Fibroblast of skin of back (primary cell): ENCODE results near the gene WASHC4.
"Not testable (repeated sequence)": the region's sequence is repeated elsewhere in the genome, so short reads cannot be mapped to it uniquely, and the experiment has no call there.

Source experiments
- DNase-seq: peaks from one replicate; pipeline ENCODE4 v3.0.0-alpha.2; 2013

WASHC4 gene

DNA sequence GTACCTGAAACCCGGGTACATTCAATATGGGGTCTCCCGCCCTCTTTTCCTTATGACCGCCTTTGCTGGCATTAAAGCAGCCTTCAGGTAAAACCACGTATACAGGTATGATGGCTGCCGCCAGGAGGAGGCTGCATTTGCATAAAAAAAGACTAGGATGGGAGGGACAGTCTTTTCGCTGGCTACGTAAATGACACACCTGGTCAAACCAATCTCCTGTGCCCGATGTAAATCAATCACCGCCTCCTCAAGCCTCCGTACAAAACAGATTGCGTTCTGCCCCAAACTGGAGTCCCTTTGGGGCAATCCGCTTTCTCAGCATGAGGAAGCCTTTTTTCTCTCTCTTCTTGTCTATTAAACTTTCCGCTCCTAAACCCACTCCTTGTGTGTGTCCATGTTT is 15.2 kb upstream of the WASHC4 start:
- DNase-seq, result no peak

DNA sequence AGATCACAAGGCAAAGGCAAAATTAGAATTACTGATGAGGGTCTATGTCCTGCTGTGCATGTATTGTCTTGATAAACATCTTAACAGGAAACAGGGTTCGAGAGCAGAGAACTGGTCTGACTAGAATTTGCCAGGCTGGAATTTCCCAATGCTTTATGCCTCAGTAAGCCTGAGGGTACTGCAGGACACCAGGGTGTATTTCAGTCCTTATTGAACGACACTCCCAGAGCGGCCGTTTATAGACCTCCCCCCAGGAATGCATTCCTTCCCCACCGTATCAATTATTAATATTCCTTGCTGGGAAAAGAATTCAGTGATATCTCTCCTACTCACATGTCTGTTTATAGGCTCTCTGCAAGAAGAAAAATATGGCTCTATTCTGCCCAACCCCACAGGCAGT is 12.2 kb upstream of the WASHC4 start:
- not testable (repeated sequence) for DNase-seq

DNA sequence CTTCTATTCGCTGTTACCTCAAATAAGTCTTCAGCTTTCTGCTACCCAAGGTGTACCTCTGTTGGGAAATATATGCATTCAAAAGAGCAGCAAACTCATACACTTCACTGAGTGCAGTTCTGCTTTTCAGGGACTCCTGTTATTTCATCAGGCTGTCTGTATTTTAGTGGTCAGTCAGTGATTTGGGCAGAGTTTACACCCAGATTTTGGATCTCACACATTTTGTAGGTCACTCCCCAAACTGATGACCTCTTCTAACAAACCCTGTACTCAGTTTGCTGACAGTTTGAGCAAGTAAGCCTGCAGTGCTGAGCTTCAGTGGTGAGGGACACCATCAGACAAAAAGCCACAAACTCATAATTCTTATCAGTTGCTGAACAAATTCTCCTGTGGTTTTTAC is 8.2 kb upstream of the WASHC4 start:
- DNase-seq, result no peak

DNA sequence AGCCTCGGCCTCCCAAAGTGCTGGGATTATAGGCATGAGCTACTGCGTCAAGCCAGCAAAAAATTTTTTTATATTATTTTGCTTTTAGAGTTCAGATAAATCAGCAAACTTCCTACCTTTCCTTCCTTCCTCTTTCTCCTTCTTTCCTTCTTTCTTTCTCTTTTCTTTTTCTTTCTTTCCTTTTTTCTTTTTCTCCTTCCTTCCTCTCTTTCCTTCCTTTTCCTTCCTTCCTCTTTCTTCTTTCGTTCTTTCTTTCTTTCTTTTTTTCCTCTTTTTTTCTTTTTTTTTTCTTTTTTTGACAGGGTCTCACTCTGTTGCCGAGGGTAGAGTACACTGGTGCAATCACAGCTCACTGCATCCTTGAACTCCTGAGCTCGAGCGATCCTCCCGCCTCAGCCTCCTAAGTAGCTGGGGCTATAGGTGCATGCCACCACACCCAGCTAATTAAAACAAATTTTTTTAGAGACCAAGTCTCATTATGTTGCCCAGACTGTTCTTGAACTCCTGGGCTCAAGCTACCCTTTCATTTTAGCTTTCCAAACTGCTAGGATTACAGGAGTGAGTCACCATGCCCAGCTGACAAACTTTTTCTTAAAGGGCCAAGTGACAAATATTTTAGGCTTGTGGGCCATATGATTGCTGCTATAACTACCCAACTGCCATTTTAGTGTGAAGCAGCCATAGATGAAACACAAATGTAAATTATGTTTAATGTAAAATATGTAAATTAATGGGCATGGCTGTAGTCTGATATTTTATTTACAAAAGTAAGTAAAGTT is 7.1 kb upstream of the WASHC4 start:
- DNase-seq, result peak; percentile 69

DNA sequence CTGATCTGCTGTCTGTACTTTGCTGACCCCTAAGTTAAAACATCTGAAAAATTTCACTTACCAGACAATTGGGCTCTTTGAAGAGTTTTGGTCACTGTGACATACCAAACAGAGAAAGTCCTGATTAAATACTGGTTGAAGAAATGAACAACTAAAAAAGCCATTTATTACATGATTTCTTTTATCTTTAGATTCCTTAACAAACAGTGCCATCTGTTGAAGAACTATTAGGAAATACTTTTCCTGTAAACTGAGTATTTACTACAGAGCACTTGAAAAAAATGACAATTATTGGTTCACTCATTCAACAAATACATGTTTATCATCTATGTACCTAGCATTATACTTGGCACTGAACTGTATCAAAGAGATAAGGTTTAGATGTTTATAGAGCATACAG is 6.5 kb upstream of the WASHC4 start:
- peak; percentile 25 for DNase-seq

DNA sequence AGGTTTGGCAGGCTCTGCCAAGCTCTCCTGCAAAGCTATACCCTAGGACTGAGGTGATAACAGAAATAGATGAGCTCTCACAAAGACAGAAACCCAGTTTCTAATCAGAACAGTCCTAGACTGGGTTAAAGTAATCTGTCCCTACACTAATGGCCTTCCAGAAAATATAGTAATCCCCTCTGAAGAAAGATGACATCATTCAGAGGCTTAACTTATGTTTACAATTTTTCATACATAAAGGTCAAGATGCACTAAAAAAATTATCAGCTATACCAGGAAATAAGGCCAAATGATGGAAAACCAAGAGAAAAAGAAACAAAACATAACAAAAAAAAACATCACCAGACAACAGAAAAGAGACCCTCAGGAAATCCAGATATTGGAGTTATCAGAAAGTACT is 4.9 kb upstream of the WASHC4 start:
- no peak for DNase-seq

DNA sequence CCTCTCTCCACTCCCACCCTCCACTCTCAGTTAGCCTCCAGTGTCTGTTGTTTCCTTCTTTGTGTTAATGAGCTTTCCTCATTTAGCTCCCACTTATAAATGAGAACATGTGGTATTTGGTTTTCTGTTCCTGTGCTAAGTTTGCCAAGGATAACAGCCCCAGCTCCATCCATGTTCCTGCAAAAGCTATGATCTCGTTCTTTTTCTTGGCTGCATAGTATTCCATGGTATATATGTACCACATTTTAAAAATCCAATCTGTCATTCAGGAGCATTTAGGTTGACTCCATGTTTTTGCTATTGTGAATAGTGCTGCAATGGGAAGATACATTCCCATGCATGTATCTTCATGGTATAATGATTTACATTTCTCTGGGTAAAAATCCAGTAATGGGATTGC is 2.8 kb upstream of the WASHC4 start:
- DNase-seq, result no peak

DNA sequence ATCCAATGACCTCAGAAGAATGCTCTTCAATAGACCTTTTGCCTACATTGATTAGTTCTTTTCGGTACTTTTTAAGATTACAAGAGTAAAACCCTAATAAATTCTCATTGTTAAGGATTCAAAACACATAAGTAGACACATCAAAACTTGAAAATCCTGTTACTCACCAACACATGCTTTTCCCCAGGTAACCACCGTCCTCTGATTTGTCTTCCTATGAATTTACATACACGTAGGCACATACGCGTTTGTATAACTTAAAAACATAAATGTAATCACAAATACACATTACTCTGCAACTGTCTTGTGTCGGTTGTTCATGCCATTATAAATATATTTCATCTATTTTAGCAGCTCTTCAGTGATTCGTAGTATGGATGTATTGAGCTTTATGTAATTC is 910 bp upstream of the WASHC4 start:
- no peak for DNase-seq

DNA sequence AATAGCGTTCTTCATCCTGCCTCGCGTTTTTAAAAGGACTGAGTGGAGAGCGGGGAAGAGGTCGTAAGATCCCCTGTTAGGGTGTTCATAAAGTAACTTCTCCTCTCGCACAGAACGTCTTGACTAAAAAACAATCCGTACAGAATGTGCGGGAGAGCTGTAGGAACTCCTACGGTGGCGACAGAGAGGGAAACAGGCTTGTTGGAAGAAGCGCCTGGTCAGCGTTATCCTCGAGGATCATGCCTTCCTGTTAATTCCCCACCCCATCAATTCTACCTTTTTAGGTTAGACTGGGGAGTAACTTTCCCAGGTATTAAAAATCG is 399 bp upstream of the WASHC4 start:
- DNase-seq, result no peak

DNA sequence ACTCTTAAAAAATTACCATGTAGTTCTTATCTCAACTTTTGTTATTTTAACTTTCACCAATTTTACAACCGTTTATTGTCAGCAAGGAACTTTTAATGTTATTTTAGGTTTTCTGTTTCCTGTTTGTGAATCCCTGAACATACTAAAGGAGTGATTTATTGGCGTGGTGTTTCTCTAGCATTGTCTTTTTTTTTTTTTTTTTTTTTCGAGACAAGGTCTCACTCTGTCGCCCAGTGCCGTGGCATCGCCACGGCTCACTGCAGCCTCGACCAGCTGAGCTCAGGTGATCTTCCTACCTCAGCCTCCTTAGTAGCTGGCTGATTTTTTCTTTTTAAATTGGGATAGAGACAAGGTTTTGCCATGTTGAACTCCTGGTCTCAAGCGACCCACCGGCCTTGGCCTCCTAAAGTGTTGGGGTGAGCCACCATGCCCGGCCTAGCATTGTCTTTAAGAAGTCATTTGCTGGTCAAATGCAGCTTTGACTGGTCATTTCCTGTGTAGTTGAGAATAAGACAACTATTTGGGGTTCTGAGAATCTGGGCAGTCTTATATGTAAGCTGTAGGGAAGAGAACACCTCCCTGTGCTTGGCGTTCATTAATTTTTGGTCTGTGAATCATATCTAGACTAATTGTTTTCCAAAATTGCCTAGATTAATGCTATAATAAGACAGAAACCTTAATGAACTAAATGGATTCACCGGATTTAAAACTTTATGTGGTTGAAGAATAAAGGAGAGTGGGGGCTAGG is 2.1 kb downstream of the WASHC4 start:
- DNase-seq, result peak; percentile 30

DNA sequence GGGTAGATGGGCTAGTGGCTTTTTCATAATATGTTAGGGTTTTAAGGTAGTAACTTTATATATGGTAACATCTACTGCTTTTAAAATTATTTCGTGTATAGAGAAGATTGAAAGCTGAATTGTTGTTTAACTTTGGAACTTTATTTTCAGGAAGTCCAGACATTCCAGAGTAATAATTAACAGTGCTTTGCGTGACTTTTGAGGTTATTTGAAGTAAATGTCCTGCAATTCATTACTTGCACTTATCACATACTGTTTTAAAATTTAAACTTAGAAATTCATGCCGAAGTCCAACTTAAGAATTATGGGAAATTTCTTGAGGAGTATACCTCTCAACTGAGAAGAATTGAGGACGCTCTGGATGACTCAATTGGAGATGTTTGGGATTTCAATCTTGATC is 3.3 kb downstream of the WASHC4 start:
- DNase-seq, result no peak

DNA sequence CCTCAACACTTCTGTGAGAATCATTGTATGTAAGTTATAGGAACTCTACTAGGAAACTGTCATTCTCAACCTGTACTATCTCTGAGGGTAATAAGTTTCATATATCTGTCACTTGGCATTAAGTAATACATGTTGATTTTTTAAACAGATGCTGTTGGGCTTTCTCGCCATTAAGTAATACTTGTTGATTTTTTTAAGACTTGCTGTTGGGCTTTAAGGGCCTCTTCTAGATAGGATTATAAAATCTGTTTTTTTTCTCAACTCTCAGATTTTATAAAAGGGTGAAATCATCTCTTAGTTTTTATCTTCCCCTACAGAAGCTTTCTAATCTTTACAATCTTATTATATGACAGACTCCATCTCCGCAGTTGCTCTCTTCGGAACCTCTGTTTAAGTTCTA is 5.6 kb downstream of the WASHC4 start:
- DNase-seq, result no peak

DNA sequence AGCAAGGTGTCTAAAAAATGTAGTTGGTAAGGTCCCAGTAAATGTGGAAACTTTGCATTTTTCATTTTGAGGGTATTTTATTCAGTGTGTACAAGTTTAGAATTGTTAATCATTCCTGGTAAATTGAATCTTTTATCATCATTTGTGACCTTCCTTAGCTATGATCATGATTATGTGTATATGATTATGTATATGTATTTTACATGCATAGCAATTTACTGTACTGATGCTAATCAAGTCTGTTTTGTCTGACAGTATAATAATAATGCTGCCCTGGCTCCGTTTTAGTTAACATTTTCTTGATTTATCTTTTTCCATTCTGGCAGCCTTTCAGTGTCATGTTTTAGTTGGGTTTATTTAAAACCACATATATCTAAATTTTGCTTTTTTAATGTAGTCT is 9.4 kb downstream of the WASHC4 start:
- DNase-seq, result no peak

DNA sequence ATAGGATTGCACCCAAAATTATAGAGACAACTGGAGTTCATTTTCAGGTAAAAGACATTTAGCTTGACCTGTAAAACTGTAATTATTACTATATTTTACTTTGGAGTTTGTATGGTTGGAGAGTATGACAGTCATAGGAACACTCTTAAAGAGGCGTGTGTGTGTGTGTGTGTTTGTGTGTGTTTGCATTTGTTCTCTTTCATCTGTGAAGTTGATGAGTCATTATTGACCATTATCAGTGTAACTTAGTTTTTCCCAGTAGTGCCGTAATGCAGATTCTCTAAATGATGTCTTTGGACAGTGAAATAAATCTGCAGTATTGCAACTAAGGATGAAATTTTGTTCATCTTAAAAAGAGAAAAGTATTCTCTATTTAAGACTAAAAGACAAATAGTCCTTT is 13.0 kb downstream of the WASHC4 start:
- no peak for DNase-seq

DNA sequence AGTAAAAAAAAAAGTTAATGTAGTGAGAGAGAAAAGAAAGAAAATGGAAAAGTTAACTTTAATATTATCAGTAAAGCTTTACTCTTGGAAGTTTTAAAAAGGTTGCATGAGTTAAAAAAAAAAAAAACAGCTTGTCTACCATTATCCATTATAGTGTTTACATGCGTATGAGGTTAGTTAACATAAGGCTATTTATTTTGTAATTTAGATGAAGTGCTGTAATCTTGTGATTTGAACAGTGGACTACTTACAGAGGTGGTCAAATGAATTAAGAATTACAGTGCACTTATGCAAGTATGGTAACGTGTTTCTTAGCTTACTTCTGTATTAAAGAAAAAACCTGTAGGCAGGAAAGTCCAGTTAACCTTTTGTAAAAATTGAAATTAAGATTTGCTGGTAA is 30.7 kb downstream of the WASHC4 start:
- no peak for DNase-seq

DNA sequence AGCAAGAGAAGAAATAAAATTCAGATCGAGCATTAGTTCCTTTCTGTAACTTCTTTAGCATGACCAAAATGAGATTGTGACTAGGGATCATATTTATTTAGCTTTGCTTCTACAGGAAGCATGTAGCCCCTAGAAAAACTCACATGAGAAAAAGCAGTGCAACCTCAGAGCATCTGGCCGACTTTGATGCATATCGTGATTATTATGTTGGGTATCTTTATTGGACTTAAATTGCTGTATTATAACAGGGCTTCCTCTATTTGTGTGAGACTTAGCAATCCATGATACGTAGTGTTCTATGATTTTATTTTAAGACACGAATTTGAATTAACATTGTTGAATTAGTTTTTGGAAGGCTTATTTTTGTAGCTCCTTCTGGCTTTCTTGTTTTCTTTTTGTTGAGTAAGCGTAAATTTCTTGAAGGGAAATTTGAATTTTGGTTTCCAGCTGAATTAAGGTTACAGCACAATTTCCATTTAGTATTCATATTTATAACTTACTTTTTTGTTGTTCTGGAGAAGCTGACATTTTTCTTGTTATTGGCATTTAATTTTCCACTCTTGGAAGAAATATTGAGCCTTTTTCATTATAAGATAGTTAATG is 33.9 kb downstream of the WASHC4 start:
- no peak for DNase-seq

DNA sequence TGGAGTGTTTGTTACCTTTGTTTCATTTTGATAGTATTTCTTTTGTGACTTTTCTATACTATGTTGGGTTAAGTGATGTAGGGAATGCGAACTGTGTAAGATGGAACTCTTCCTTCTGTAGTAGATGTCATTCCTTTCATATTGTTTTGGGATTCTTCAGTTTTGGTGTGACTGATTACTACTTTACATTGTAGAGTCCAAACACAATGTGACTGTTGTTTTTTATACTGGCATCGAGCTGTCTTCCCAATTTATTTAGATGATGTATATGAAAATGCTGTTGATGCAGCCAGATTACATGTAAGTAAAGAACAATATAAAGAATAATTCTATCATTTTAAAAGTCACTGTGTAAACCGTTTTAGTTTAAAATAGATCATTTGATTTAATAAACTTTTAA is 34.7 kb downstream of the WASHC4 start:
- DNase-seq, result no peak

DNA sequence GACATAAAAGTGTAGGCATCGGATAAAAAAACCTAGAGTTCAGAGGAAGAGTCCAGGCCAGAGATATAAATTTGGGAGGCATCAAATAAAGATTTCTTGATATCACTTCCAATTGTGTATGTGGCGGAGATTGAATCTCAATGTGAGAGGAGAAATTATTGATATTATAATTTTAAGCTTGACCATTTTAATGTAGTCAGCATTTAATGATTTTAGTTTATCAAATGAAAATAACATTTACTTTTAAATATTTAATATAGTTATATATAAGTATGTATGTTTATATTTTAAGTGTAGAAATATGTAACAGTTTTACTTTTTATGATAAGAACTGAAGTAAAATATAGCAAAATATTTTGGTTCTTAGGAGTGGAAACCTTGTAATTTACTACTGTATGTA is 48.7 kb downstream of the WASHC4 start:
- no peak for DNase-seq

DNA sequence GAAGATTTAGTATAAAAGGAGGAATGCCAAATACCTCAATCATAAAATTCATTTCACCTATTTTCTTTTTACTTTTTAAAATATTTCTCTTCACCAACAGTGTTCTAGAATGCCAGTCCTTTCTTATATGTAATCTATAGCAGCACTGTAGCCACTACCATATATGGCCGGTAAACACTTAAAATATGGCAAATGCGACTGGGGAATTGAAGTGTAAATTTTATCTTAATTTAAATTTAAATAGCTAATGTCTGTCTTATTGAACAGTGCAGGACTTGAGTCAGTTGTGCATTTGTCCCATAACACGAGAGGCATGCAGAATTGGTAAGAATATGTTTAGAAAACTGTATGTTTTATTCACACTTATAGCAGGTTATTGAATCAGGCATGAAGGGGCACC is 50.1 kb downstream of the WASHC4 start:
- DNase-seq, result no peak

DNA sequence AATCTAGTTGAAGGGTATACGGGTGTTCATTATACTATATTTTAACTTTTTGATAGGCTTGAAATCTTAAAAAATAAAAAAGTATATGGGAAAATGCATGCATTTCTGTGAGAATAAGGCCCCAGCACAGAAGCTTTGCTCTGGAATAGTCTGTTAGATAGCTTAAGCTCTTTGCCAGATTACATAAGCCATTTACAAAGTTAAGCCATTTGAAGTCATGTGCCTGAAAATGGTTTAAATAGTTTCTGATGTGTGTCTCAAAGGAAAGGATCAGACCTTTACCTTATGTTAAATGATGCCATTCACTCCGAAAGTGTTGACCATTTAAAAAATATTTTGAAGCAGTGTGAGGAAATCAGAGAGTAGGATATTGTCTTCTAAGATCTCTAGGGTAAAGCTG is 51.3 kb downstream of the WASHC4 start:
- no peak for DNase-seq

DNA sequence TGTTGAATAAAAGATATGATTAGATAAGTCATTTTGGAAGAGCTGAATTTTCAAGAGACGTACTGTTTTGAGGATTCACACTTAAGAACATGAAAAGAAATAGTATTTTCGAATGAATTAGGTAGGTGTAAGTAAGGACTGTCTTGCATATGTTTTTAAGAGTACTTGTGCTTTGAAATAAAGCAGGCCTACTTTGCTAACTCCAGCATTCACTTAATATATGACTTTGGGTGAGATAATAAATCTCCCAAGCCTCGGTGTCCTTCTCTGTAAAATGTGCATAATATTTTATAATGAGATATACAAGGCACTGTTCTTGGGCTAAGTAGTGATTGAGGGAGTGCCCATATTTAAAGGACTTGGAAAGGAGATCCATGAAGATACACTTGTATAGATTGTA is 54.6 kb downstream of the WASHC4 start:
- no peak for DNase-seq

DNA sequence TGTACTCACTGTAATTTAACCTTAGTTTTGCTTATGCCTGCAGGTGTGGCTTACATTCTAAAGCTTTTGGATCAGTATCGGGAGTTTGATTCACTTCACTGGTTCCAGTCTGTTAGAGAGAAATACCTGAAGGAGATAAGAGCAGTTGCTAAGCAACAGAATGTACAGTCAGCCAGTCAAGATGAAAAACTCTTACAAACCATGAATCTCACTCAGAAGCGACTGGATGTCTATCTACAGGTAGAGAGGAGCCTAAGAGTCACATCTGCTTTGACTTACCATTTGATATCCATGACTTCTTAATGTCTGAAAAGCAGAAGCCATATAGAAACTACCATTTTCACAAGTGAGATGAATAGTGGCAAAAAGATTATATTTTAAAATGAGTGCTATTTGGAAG is 56.5 kb downstream of the WASHC4 start:
- DNase-seq, result no peak

DNA sequence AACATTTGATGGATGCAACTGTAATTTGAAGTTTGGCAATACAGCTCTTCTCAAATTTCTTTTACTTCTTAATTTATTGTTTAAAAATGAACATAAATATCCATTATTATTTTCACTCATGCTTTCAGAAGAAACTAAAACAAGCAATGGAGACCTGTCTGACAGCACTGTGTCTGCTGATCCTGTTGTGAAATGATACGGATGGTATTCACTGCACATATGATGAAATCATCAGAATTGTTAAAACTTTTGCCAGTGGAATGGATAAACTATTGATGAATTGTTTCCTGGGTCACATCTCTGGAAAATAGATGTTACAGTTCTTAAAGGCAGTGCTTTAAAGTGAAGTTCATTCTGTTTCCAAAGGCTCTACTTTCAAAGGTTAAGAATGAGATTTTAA is 59.2 kb downstream of the WASHC4 start:
- no peak for DNase-seq

DNA sequence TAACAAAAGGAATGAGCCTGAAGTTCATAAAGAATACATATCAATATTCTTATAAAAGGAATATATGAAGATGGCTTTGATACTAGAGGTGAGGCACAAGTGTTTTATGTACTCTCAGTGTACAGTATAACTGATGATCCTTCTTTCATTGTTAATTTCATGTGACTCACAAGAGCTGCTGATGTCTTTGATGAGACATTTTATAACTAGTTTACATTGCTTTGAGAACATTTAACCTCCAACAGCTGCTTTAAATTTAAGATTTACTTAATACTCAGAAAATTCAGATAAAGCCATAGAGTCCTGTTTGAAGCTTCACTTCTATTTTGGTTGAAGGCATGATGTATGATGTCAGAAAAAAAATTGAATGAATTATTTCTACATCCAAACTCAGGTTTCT is 59.8 kb downstream of the WASHC4 start:
- no peak for DNase-seq
